ENCODE data around the gene CXCL5. TPM values are rescaled to one million over a fixed set of nuclear protein-coding genes. Genes with fewer than 3 reads are reported as not detected.
"Not testable (repeated sequence)": the region's sequence is repeated elsewhere in the genome, so short reads cannot be mapped to it uniquely, and the experiment has no call there.

CXCL5 gene
- total RNA-seq, 1 experiment from 2014 or later = 0.10 TPM

DNA sequence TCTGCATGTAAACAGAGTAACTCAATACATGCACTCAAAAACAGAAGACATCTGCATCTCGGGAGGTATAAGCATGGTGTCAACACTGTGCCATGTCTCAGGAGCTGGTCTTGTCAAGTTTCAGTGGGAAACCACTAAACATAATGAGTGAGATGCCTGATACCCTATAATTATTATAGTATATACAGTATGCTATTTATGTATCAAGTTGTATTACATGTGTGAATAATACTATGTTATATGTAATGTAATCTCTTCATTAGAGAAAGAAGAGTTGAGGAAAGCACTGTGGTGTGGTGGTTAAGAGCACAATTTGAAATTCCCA is 13.0 kb downstream of the CXCL5 start:
- Histone ChIP-seq H3K36me3 (ENCODE audit: control insufficient read depth, insufficient read depth, low read length) (no peaks in the 10 kb centered on the region), H3K27ac (ENCODE audit: low read length) (no peak overlapping the region), H3K9me3 (ENCODE audit: control insufficient read depth, insufficient read depth, low read depth, low read length) (no peaks in the 10 kb centered on the region), H3K27me3 (ENCODE audit: control insufficient read depth, insufficient read depth, low read length) (0 out of 2 replicates have a peak, but pooled peaks cover 2% of the 10 kb centered on the region), H3K4me3 (ENCODE audit: low read depth in 2 of 2, low read length in 2 of 2) (no peak overlapping the region), H3K4me1 (ENCODE audit: control insufficient read depth, insufficient read depth, low read length) (no peaks in the 10 kb centered on the region)
- intact Hi-C loops (cut with micrococcal nuclease; ENCODE audit: unreplicated experiment) = no loop called here
- in situ Hi-C loops (cut with HindIII; ENCODE audit: low pct_unique_long_range_greater_than_20kb, low sequenced_read_pairs) = no loop called here
- ATAC-seq (no peak), DNase-seq (ENCODE audit: low read depth, low spot score) (no peak)
- TF ChIP-seq SIN3A (IDR thresholded peaks at IDR 0.05; ENCODE audit: borderline replicate concordance, insufficient read depth, low read depth, low read length) (no peak), TCF7L2 (IDR thresholded peaks at IDR 0.05; ENCODE audit: low read depth, low read length) (no peak), POLR2AphosphoS5 (IDR thresholded peaks at IDR 0.05; ENCODE audit: low read depth, low read length) (no peak)
- TF ChIP-seq, protein P1, sequence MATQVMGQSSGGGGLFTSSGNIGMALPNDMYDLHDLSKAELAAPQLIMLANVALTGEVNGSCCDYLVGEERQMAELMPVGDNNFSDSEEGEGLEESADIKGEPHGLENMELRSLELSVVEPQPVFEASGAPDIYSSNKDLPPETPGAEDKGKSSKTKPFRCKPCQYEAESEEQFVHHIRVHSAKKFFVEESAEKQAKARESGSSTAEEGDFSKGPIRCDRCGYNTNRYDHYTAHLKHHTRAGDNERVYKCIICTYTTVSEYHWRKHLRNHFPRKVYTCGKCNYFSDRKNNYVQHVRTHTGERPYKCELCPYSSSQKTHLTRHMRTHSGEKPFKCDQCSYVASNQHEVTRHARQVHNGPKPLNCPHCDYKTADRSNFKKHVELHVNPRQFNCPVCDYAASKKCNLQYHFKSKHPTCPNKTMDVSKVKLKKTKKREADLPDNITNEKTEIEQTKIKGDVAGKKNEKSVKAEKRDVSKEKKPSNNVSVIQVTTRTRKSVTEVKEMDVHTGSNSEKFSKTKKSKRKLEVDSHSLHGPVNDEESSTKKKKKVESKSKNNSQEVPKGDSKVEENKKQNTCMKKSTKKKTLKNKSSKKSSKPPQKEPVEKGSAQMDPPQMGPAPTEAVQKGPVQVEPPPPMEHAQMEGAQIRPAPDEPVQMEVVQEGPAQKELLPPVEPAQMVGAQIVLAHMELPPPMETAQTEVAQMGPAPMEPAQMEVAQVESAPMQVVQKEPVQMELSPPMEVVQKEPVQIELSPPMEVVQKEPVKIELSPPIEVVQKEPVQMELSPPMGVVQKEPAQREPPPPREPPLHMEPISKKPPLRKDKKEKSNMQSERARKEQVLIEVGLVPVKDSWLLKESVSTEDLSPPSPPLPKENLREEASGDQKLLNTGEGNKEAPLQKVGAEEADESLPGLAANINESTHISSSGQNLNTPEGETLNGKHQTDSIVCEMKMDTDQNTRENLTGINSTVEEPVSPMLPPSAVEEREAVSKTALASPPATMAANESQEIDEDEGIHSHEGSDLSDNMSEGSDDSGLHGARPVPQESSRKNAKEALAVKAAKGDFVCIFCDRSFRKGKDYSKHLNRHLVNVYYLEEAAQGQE (IDR thresholded peaks at IDR 0.05; ENCODE audit: insufficient read depth in 1 of 2, low read depth in 2 of 2, low read length in 1 of 2) = no peak
- TF ChIP-seq, protein P2, sequence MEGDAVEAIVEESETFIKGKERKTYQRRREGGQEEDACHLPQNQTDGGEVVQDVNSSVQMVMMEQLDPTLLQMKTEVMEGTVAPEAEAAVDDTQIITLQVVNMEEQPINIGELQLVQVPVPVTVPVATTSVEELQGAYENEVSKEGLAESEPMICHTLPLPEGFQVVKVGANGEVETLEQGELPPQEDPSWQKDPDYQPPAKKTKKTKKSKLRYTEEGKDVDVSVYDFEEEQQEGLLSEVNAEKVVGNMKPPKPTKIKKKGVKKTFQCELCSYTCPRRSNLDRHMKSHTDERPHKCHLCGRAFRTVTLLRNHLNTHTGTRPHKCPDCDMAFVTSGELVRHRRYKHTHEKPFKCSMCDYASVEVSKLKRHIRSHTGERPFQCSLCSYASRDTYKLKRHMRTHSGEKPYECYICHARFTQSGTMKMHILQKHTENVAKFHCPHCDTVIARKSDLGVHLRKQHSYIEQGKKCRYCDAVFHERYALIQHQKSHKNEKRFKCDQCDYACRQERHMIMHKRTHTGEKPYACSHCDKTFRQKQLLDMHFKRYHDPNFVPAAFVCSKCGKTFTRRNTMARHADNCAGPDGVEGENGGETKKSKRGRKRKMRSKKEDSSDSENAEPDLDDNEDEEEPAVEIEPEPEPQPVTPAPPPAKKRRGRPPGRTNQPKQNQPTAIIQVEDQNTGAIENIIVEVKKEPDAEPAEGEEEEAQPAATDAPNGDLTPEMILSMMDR (IDR thresholded peaks at IDR 0.05) = no peak
- POLR2A ChIA-PET = no interaction called here
- BruUV-seq (replicated peaks) = no TSS peak
- CTCF ChIA-PET = no interaction called here

DNA sequence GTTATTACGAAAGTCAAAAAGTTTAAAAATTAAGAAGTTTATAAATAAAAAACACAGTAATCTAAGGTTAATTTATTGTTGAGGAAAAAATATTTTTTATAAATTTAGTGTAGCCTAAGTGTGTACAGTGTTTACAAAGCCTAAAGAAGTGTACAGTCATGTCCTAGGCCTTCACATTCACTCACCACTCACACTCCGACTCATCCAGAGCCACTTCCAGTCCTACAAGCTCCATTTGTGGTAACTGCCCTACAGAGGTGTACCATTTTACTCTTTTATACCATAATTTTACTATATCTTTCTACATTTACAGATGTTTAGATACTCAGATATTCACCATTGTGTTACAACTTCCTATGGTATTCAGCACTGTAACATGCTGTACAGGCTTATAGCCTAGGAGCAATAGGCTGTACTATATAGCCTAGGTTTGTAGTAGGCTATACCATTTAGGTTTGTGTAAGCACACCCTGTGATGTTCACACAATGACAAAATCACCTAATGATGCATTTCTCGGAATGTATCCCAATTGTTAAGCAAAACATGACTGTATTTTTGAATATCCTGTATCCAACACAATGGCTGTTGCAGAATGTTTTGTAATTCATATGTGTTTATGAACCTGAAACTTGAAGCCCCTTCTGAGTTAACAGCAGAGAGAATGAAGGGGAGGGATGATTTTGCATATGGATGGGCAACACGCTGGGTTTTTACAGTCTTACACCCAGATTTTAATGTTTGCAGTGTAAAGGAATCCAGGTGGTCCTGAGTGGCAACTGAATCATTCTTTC is 13.5 kb downstream of the CXCL5 start:
- Histone ChIP-seq H3K27me3 (ENCODE audit: control insufficient read depth, insufficient read depth, low read length) (0 out of 2 replicates have a peak, but pooled peaks cover 2% of the 10 kb centered on the region), H3K36me3 (ENCODE audit: control insufficient read depth, insufficient read depth, low read length) (no peaks in the 10 kb centered on the region), H3K4me3 (ENCODE audit: low read depth in 2 of 2, low read length in 2 of 2) (no peak overlapping the region), H3K9me3 (ENCODE audit: control insufficient read depth, insufficient read depth, low read depth, low read length) (no peaks in the 10 kb centered on the region), H3K4me1 (ENCODE audit: control insufficient read depth, insufficient read depth, low read length) (no peaks in the 10 kb centered on the region), H3K27ac (ENCODE audit: low read length) (no peak overlapping the region)
- ChIA-PET CTCF (no interaction called here), POLR2A (no interaction called here)
- TF ChIP-seq, protein P2 (IDR thresholded peaks at IDR 0.05) = no peak
- TF ChIP-seq POLR2AphosphoS5 (IDR thresholded peaks at IDR 0.05; ENCODE audit: low read depth, low read length) (no peak), TCF7L2 (IDR thresholded peaks at IDR 0.05; ENCODE audit: low read depth, low read length) (no peak), SIN3A (IDR thresholded peaks at IDR 0.05; ENCODE audit: borderline replicate concordance, insufficient read depth, low read depth, low read length) (no peak)
- TF ChIP-seq, protein P1 (IDR thresholded peaks at IDR 0.05; ENCODE audit: insufficient read depth in 1 of 2, low read depth in 2 of 2, low read length in 1 of 2) = no peak
- DNase-seq (ENCODE audit: low read depth, low spot score) (no peak), ATAC-seq (no peak)
- BruUV-seq (replicated peaks) = no TSS peak
- intact Hi-C loops (cut with micrococcal nuclease; ENCODE audit: unreplicated experiment) (no loop called here), in situ Hi-C loops (cut with HindIII; ENCODE audit: low pct_unique_long_range_greater_than_20kb, low sequenced_read_pairs) (no loop called here)

DNA sequence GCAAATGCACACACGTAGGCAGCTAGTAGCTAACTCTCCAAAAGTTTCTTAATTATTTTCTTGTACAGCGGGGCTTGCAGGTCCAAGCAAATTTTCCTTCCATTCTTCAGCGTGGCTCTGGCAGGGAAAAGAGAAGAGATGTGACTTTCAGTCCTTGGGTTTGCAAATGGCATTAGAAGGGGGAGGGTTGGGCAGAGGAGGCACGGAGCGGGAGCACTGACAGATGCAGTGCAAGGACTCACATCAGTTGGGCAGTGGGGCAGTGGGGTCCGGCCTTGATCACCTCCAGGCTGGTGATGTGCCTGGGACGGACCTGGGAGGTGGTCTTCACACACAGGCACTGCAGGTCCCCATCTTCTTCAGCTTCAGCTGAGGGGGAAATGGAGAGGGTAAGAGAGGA is 17.3 kb downstream of the CXCL5 start:
- CTCF ChIA-PET; POLR2A ChIA-PET; H3K36me3 ChIP-seq (ENCODE audit: control insufficient read depth, insufficient read depth, low read length); intact Hi-C loops (cut with micrococcal nuclease; ENCODE audit: unreplicated experiment); BruUV-seq (replicated peaks); H3K9me3 ChIP-seq (ENCODE audit: control insufficient read depth, insufficient read depth, low read depth, low read length); H3K27me3 ChIP-seq (ENCODE audit: control insufficient read depth, insufficient read depth, low read length); DNase-seq (ENCODE audit: low read depth, low spot score); H3K4me1 ChIP-seq (ENCODE audit: control insufficient read depth, insufficient read depth, low read length); H3K27ac ChIP-seq (ENCODE audit: low read length); in situ Hi-C loops (cut with HindIII; ENCODE audit: low pct_unique_long_range_greater_than_20kb, low sequenced_read_pairs): not testable (repeated sequence)
- peak overlapping the region in 1 of 2 experiments; percentile 39; a peak in 1 of 4 replicates for H3K4me3 ChIP-seq (ENCODE audit: low read depth in 2 of 2, low read length in 2 of 2)
- peak; percentile 45 for ATAC-seq

Data from Panc1 (cell line).